B cell (primary cell): ENCODE data around the gene SLC6A2. TPM values are rescaled to one million over a fixed set of nuclear protein-coding genes. Genes with fewer than 3 reads are reported as not detected.

Experiments
- ATAC-seq: fragments of 200-7000 bp; cut with Tn5 transposase; one replicate; pipeline ENCODE4 v1.10.0; 2021; ENCODE audit warnings: low read depth, mild to moderate bottlenecking, moderate number of reproducible peaks, moderate library complexity
- CTCF ChIA-PET: fragments of 350-600 bp; sonication (Branson Sonifier 250); formaldehyde crosslinking; loops from one replicate; lab custom pipeline; 2021; ENCODE audit warnings: antibody characterized with exemption, inconsistent platforms; lab: Charles Lee
- POLR2A ChIA-PET: fragments of 350-600 bp; sonication (Branson Sonifier 250); formaldehyde crosslinking; loops from one replicate; lab custom pipeline; 2021; ENCODE audit warnings: antibody characterized with exemption; lab: Charles Lee
- DNase-seq: peaks from one replicate; pipeline ENCODE4 v3.0.0; 2013
- H2AFZ ChIP-seq: 2 replicates; pipeline ENCODE4 v1.6.1; 2012; ENCODE audit warnings: mild to moderate bottlenecking, low read depth, low read length; ENCODE audit not compliant: insufficient read depth, poor library complexity, severe bottlenecking
- H3K27ac ChIP-seq, 2 donors: 1 replicate in 1 of 2; 2 replicates in 1 of 2; pipeline ENCODE4 v1.5.1; 2012 to 2013; ENCODE audit warnings: low read length in 2 of 2, mild to moderate bottlenecking in 2 of 2, moderate library complexity in 1 of 2
- H3K27me3 ChIP-seq, 4 experiments: fragments of 200-600 bp in 1 of 4; sonication (generic) in 1 of 4; replicated peaks in 1 of 4; 1 replicate in 2 of 4; 2 replicates in 2 of 4; pipeline versions ENCODE4 v1.6.1 to v1.7.0; 2013 to 2016; ENCODE audit warnings: low read length in 3 of 4, mild to moderate bottlenecking in 2 of 4, mixed read lengths in 1 of 4, moderate library complexity in 1 of 4; ENCODE audit not compliant: insufficient read depth in 4 of 4, control insufficient read depth in 3 of 4; ENCODE audit errors: control extremely low read depth in 1 of 4
- H3K36me3 ChIP-seq, 2 experiments: replicated peaks in 1 of 2; 1 replicate in 1 of 2; 2 replicates in 1 of 2; pipeline versions ENCODE4 v1.6.1 to v1.7.1; 2013; ENCODE audit warnings: low read length in 1 of 2; ENCODE audit not compliant: insufficient read depth in 2 of 2, control insufficient read depth in 1 of 2; ENCODE audit errors: control extremely low read depth in 1 of 2, extremely low read depth in 1 of 2
- H3K4me1 ChIP-seq, 2 donors: fragments of 200-600 bp in 1 of 2; sonication (generic) in 1 of 2; 1 replicate in 1 of 2; 2 replicates in 1 of 2; pipeline versions ENCODE4 v1.5.1 to v1.6.1; 2013 to 2017; ENCODE audit warnings: low read length in 2 of 2; ENCODE audit not compliant: control insufficient read depth in 2 of 2, insufficient read depth in 2 of 2
- H3K4me2 ChIP-seq: replicated peaks from 2 replicates; pipeline ENCODE3; 2012; ENCODE audit warnings: mild to moderate bottlenecking, low read depth, low read length; ENCODE audit not compliant: poor library complexity, severe bottlenecking
- H3K4me3 ChIP-seq, 5 experiments: fragments of 200-600 bp in 1 of 5; sonication (generic) in 1 of 5; 1 replicate in 3 of 5; 2 replicates in 2 of 5; pipeline versions ENCODE4 v1.5.1 to v1.7.0; 2011 to 2016; ENCODE audit warnings: low read length in 4 of 5, mild to moderate bottlenecking in 4 of 5, low read depth in 2 of 5, control low read depth in 1 of 5, moderate library complexity in 1 of 5; ENCODE audit not compliant: insufficient read depth in 1 of 5; ENCODE audit errors: control extremely low read depth in 1 of 5, extremely low read depth in 1 of 5
- H3K79me2 ChIP-seq: fragments of 200-600 bp; sonication (generic); one replicate; pipeline ENCODE4 v1.6.0; 2016; ENCODE audit warnings: low read length; ENCODE audit not compliant: control insufficient read depth, insufficient read depth
- H3K9ac ChIP-seq: fragments of 200-600 bp; sonication (generic); 2 replicates; pipeline ENCODE4 v1.6.1; 2017; ENCODE audit warnings: mild to moderate bottlenecking, low read length, moderate library complexity
- H3K9me3 ChIP-seq, 3 donors: one replicate each; pipeline versions ENCODE4 v1.6.1 to v1.7.1; 2013; ENCODE audit warnings: low read length in 2 of 3; ENCODE audit not compliant: control insufficient read depth in 2 of 3, insufficient read depth in 1 of 3; ENCODE audit errors: control extremely low read depth in 1 of 3
- H4K20me1 ChIP-seq: 2 replicates; pipeline ENCODE4 v1.6.0; 2012; ENCODE audit warnings: mild to moderate bottlenecking, low read length; ENCODE audit not compliant: insufficient read depth, control insufficient read depth, poor library complexity, severe bottlenecking
- H3K27ac Mint-ChIP-seq: one replicate; pipeline ENCODE4 v1.8.0; 2021; ENCODE audit warnings: mixed read lengths
- H3K27me3 Mint-ChIP-seq: one replicate; pipeline ENCODE4 v1.8.0; 2021; ENCODE audit warnings: mixed read lengths
- H3K4me1 Mint-ChIP-seq: one replicate; pipeline ENCODE4 v1.8.0; 2021; ENCODE audit warnings: mixed read lengths
- H3K4me3 Mint-ChIP-seq: one replicate; pipeline ENCODE4 v1.8.0; 2021; ENCODE audit warnings: mixed read lengths
- H3K9me3 Mint-ChIP-seq: one replicate; pipeline ENCODE4 v1.8.0; 2022; ENCODE audit warnings: mixed read lengths; ENCODE audit not compliant: insufficient read depth
- CTCF ChIP-seq: fragments of 200-600 bp; IDR thresholded peaks from one replicate; pipeline ENCODE4 v1.8.0; 2022; ENCODE audit warnings: antibody characterized with exemption, mild to moderate bottlenecking
- EZH2 ChIP-seq: IDR thresholded peaks from 2 replicates; pipeline ENCODE4 v1.6.1; 2012; ENCODE audit warnings: borderline replicate concordance, low read depth, mild to moderate bottlenecking, moderate library complexity, low read length; ENCODE audit not compliant: insufficient read depth, poor library complexity, severe bottlenecking
- WGBS: methylation state at CpG from one replicate; pipeline ENCODE4 v1.1.5; 2013; ENCODE audit warnings: missing lambda C conversion rate; ENCODE audit not compliant: insufficient coverage; 5-methylcytosine and 5-hydroxymethylcytosine counted together
- intact Hi-C: fragments of 100-400 bp; cut with micrococcal nuclease; formaldehyde crosslinking; loops from one replicate; pipeline ENCODE4 v1.10.0; 2022
- polyA plus RNA-seq: library from polyadenylated mRNA; depleted of rRNA; stranded (reverse); fragments of >200 nt; gene quantifications from 2 replicates; pipeline ENCODE4 v1.2.3, GENCODE V29; 2012
- total RNA-seq, 2 donors: library from RNA; stranded (reverse); fragments of 120-200 nt in 1 of 2; gene quantifications; 1 replicate in 1 of 2; 2 replicates in 1 of 2; pipeline versions ENCODE4 v1.2.3 to v1.2.4, GENCODE V29; 2013 to 2022

The SLC6A2 gene
- total and polyA plus RNA-seq, 2 donors (not counting 1 experiment from before 2014, with no cell fraction given) = not detected

GRCh38 chr16:55671206-55671973 is 15.6 kb downstream of the SLC6A2 start:
- Histone ChIP-seq H3K27me3 (peaks cover 0 to 3% (median 0%) of the 10 kb centered on the region in 4 experiments), H3K4me1 (no peaks in the 10 kb centered on the region), H3K9me3 (peaks cover 0 to 7% (median 0%) of the 10 kb centered on the region in 3 donors), H3K79me2 (no peaks in the 10 kb centered on the region), H3K36me3 (no peaks in the 10 kb centered on the region), H3K9ac (no peak overlapping the region), H3K27ac (no peak overlapping the region), H4K20me1 (no peaks in the 10 kb centered on the region), H2AFZ (no peak overlapping the region), H3K4me2 (no peak overlapping the region), H3K4me3 (no peak overlapping the region)
- POLR2A ChIA-PET = no interaction called here
- WGBS = 94% methylated on average over 25 of the region's 26 CpGs
- Mint-ChIP-seq H3K4me3 (no peak overlapping the region), H3K4me1 (no peaks in the 10 kb centered on the region), H3K9me3 (no peaks in the 10 kb centered on the region), H3K27me3 (peaks cover 9% of the 10 kb centered on the region), H3K27ac (no peak overlapping the region)
- intact Hi-C loops = no loop called here
- no peak for TF ChIP-seq EZH2
- no peak for TF ChIP-seq CTCF
- DNase-seq = no peak
- CTCF ChIA-PET = interaction anchor here (0.5 kb wide), 1 partner anchor 43 kb away, joined by 3 read pairs; no protein-coding TSS in a partner anchor
- no peak for ATAC-seq

- DNase-seq (no peak), ATAC-seq (no peak)
- Histone ChIP-seq H4K20me1 (no peaks in the 10 kb centered on the region), H3K4me3 (no peak overlapping the region), H3K9ac (no peak overlapping the region), H3K36me3 (no peaks in the 10 kb centered on the region), H2AFZ (no peak overlapping the region), H3K4me2 (no peak overlapping the region), H3K27me3 (peaks cover 0 to 3% (median 0%) of the 10 kb centered on the region in 4 experiments), H3K9me3 (peaks cover 0 to 7% (median 0%) of the 10 kb centered on the region in 3 donors), H3K4me1 (no peaks in the 10 kb centered on the region), H3K79me2 (no peaks in the 10 kb centered on the region), H3K27ac (no peak overlapping the region)
- POLR2A ChIA-PET = no interaction called here
- Mint-ChIP-seq H3K27me3 (peaks cover 6% of the 10 kb centered on the region), H3K4me1 (no peaks in the 10 kb centered on the region), H3K9me3 (no peaks in the 10 kb centered on the region), H3K4me3 (no peak overlapping the region), H3K27ac (no peak overlapping the region)
- intact Hi-C loops = no loop called here
- CTCF ChIA-PET = interaction anchor here (0.5 kb wide), 1 partner anchor 42 kb away, joined by 3 read pairs; no protein-coding TSS in a partner anchor
- TF ChIP-seq EZH2 (no peak), CTCF (no peak)
- 94% methylated on average over 10 of the region's 10 CpGs for WGBS
Observed at GRCh38 chr16:55671974-55672280, 16.1 kb downstream of the SLC6A2 start.
